Cardiac atrium fibroblast (primary cell): ENCODE measurements around the gene LTA. TPM values are rescaled to one million over a fixed set of nuclear protein-coding genes. Genes with fewer than 3 reads are reported as not detected.

Experiments used
- total RNA-seq: library from RNA; depleted of rRNA; stranded (reverse); fragments of >200 nt; gene quantifications from 2 replicates; pipeline ENCODE4 v1.2.3, GENCODE V29; 2015

Gene LTA, protein sequence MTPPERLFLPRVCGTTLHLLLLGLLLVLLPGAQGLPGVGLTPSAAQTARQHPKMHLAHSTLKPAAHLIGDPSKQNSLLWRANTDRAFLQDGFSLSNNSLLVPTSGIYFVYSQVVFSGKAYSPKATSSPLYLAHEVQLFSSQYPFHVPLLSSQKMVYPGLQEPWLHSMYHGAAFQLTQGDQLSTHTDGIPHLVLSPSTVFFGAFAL
- total RNA-seq: not detected in 2 replicates

DNA sequence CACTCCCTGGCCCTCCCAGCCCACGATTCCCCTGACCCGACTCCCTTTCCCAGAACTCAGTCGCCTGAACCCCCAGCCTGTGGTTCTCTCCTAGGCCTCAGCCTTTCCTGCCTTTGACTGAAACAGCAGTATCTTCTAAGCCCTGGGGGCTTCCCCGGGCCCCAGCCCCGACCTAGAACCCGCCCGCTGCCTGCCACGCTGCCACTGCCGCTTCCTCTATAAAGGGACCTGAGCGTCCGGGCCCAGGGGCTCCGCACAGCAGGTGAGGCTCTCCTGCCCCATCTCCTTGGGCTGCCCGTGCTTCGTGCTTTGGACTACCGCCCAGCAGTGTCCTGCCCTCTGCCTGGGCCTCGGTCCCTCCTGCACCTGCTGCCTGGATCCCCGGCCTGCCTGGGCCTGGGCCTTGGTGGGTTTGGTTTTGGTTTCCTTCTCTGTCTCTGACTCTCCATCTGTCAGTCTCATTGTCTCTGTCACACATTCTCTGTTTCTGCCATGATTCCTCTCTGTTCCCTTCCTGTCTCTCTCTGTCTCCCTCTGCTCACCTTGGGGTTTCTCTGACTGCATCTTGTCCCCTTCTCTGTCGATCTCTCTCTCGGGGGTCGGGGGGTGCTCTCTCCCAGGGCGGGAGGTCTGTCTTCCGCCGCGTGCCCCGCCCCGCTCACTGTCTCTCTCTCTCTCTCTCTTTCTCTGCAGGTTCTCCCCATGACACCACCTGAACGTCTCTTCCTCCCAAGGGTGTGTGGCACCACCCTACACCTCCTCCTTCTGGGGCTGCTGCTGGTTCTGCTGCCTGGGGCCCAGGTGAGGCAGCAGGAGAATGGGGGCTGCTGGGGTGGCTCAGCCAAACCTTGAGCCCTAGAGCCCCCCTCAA, at the start of gene LTA:
Gene LTA (plus strand): TSS at position 249 of the 871 bp plus-strand sequence. CDS start 454 bp downstream, at position 703.

DNA sequence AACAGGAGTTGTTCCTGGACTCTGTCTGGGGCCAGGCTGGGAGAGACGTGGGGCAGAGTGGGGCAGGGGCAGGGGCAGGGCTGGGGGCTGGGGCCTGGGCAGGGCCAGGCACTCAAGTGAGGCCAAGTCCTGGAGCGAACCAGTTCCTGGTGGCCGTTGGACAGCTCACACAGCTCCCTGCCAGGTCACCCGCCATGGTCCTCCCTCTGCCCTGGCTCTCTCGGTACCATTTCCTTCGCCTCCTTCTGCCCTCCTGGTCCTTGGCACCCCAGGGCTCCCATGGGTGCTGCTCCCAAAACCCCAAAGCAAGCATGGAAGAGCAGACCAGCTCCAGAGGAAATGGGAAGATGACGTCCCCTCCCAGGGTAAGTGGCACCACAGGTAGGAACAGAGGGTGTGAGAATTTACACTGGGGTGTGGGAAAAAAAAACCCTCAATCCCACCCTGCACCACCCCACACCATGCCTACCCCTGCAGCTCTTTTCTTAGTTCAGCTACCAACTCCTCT, 43.2 kb upstream of the LTA start, which contains the start of gene MCCD1:
Gene MCCD1 (plus strand): TSS at position 142 of the 508 bp plus-strand sequence. CDS start 53 bp downstream, at position 195.

DNA sequence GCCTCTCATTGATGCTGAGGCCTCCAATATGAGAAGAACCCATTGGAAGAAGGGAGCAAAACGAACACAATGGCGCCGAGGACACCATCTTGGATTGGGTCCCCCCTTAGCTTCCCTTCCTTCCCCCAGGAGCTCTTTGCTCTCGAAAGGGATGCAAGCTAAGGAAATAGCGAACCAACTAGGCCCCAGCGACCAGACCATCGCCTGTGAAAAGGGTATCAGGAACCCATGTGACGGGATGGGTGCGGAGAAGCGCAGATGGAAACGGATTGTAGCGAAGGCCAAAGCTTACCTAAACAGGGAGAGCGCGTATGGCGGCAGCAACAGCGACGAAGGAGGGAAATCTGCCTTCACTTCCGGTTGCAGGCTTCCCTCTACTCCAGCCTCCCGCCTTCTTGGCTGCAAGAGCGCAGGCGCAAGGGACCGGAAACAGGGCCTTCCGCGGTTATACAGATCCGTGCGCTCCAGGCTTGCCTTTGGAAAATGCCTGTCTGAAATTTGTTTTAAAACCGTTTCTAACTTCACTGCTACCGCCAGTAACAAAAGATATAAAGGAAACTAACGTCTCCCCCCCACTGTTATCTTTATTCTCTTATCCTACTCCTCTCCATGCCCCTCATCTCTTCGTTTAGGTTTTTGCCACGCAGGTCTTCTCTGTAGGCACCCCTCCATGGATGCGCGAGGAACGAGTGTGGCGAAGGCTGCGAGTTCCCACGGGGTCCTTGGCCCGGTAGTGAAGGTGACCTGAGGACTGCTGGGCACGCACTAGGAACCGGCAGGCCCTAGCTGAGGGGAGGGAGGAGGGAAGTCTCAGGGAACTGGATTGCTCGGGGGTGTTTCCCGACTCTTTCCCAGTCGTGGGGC, 30.2 kb upstream of the LTA start, which contains the start of gene DDX39B:
Gene DDX39B (minus strand): TSS at position 346 of the 864 bp plus-strand sequence. CDS start 1,471 bp downstream, outside the sequence.

DNA sequence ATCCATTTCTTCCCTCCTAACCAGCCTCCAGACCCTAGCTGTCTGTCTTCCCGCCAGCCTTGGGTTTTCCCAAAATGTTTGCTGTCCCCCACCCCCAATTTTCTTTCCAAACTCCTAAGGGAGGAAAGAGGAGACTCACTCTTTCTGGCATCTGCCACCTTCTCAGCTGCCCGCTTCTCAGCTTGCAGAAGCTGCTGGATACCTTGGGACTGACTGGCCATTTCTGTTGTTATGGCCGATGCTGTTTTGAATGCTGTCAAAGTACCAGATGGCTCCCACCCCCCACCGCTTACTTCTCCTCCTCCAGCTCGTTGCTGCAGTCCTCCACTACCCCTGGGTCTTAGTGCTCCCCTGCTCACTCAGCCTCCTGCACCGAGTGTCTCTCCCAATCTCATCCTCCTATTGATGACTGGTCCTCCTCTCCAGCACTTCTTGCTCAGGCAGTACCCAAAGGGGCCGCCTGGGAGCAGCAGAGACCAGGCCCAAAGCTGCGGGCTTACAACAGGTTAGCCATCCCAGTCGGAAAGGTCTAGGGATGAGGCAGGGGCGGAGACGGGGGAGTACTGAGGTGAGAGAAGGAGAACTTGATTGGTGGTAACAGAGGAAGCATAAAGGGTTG, 25.6 kb upstream of the LTA start, which contains the start of gene ATP6V1G2:
Gene ATP6V1G2 (minus strand): TSS at position 270 of the 619 bp plus-strand sequence. CDS start 49 bp downstream, at position 221.

DNA sequence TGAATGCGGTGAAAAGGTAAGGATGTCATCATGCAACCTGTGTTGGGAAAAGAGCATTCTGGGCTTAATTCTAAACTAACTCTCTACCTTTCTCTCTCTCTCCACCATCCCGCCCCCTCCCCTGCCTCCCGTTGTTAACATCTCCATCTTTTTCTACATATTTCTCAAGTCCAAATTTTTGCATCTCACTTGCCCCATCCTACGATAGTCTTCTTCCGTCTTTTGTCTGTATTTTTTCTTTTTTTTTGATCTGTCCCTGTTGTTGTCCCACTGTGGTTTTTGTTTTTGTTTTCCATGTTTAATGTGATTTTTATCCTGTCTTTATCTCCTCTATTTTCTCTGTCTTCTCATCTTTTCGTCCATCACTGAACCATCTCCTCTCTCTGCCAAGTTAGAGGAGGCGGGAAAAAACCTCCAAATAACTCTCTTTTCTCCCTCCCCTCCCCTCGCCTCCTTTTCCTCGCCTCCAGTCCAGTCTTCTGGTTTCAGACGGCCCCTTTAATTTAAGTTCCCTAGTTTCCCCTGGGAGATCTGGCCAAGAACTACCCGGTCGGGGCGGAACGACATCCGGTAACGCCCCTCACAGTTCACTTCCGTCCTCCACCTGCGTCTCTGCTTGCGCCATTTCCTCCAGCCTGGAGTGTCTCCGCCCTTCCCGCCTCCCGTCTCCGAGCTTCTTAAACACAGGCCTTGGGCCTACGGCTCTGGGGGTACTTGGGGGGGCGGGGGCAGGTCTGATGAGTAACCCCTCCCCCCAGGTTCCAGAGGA, 24.9 kb upstream of the LTA start, which contains the start of gene NFKBIL1:
Gene NFKBIL1 (plus strand): TSS at position 651 of the 769 bp plus-strand sequence. CDS start 87 bp downstream, at position 738.

DNA sequence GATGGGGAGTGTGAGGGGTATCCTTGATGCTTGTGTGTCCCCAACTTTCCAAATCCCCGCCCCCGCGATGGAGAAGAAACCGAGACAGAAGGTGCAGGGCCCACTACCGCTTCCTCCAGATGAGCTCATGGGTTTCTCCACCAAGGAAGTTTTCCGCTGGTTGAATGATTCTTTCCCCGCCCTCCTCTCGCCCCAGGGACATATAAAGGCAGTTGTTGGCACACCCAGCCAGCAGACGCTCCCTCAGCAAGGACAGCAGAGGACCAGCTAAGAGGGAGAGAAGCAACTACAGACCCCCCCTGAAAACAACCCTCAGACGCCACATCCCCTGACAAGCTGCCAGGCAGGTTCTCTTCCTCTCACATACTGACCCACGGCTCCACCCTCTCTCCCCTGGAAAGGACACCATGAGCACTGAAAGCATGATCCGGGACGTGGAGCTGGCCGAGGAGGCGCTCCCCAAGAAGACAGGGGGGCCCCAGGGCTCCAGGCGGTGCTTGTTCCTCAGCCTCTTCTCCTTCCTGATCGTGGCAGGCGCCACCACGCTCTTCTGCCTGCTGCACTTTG, 3.3 kb downstream of the LTA start, which contains the start of gene TNF:
Gene TNF (plus strand): TSS at position 231 of the 567 bp plus-strand sequence. CDS start 177 bp downstream, at position 408.

DNA sequence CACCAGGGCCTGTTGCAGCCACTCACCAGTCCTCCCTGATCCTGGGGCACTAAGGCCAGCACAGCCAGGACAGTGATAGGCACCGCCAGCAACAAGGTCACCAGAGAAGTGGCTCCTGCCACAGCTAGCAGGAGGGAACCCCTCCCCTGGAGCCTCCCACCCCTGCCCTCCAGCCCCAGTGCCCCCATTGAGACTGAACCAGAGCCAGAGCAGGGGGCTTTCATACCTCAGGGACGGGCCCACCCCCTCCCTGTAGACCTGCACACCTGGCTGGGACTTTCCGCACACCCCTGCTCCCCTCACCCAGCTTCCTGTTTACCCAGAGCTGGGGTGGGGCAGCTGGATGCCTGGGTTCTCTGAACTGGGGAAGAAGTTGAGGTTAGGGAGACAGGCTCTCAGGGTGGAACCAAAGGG, 10.1 kb downstream of the LTA start, which contains the start of gene LTB:
Gene LTB (minus strand): TSS at position 195 of the 414 bp plus-strand sequence. CDS start 7 bp downstream, at position 188.

DNA sequence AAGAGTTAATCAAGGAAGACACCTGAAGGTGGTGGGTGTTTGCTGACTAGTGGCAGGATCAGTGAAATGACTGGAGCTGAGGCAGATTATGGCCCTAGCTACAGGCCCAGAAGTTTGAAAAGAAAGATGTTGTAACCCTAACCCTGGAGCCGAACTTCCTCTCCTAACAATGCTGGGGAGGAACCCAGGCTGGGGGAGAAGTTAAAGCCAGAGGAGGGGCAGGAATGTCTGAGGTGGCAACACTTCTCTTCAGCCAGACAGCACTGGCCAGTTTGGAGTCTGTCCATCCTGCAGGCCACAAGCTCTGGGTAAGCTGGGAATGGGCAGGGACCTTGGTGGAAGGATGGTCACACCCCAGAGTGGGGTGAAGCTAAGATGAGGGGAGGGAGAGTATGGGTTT, 13.9 kb downstream of the LTA start, which contains the start of gene LST1:
Gene LST1 (plus strand): TSS at position 270 of the 400 bp plus-strand sequence. CDS start 1,023 bp downstream, outside the sequence.

DNA sequence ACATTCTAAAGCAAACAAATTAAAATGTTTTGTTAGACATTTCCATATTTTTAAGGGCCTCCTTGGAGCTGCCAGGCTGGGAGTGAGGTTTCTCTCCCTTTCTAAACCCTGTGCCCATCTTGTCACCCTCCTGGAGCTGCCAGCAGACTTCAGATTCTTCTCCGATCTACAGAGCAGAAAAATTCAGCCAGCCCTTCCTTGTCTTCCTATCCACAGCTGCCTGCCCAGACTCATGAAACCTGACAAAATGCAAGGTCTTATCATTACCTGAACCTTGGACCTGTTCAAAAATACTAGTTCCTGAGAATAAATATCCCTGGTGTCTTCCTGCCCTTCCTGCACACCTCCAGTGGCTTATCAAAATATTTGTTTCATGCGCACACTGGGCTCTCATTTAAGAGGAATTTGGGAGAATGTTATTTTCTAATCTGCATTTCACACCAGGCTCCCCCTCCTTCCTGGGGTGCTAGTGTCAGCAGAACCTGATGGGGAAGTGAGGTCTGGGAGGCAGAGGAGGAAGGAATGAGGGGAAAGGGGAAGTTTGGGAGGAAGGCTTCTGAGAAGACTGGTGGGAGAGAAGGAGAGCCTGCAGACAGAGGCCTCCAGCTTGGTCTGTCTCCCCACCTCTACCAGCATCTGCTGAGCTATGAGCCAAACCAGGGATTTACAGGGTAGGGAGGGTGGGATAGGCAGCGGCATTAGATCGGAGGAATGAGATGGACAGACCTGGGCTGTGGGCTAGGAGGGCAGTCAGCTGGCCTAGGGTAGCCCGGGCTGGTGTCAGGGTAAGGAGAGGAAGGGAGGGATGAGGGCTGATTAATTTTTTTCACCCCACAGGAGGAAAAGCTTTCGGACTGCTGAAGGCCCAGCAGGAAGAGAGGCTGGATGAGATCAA, 42.8 kb downstream of the LTA start, which contains the start of gene AIF1:
Gene AIF1 (plus strand): TSS at position 551 of the 895 bp plus-strand sequence. CDS start 96 bp downstream, at position 647.

DNA sequence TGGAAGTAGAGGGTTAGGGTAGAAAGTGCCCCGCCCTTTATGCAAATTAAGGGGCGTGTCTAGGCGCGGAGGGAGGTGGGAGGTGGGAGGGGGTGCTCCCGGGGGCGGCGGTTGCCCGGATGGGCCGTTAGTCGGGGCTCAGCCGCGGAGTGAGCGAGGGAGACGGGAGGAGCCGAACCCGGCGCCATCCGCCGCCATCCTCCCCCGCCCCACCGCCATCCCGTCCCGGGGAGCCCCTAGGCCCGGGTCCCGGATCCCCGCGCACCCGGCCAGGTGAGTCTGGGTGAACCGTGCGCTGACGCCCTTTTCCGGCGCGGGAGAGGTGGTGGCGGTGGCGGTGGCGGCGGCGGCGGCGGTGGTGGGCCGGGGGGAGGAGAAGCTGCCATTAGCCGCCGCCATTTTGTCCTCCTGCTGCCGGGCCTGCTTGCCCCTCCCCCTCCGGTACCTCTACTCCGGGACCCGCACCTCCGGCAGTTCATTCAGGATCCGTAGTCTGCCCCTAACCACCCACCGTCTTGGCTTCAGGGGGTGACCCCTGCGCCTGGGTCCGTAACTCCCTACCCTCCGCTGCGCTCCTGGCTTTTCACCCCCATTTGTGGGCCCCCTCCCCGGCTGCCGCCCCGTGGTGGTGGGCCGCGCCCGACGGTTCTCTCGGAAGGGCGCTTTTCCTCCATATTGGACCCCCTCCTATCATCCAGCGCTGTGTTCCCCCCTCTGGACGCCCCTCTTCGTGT, 48.7 kb downstream of the LTA start, which contains the start of gene PRRC2A:
Gene PRRC2A (plus strand): TSS at position 130 of the 734 bp plus-strand sequence. CDS start 2,075 bp downstream, outside the sequence.

Other genes starting within 250 kb of the LTA start
- gene HLA-B, start 215.1 kb upstream of the LTA start, total RNA-seq: 105 and 210 TPM in 2 replicates
- 39.0 and 58.8 TPM in 2 replicates for gene MICA, start 168.7 kb upstream of the LTA start, total RNA-seq
- 7.2 and 7.9 TPM in 2 replicates for gene MICB, start 74.1 kb upstream of the LTA start, total RNA-seq
- not detected in 2 replicates for gene MCCD1, start 43.3 kb upstream of the LTA start, total RNA-seq
- 272 and 278 TPM in 2 replicates for gene DDX39B, start 30.3 kb upstream of the LTA start, total RNA-seq
- 1.3 TPM in 2 replicates for gene ATP6V1G2, start 25.7 kb upstream of the LTA start, total RNA-seq
- 16.5 and 24.9 TPM in 2 replicates for gene NFKBIL1, start 24.7 kb upstream of the LTA start, total RNA-seq
- 0.16 and 0.54 TPM in 2 replicates for gene TNF, start 3.3 kb downstream of the LTA start, total RNA-seq
- gene LTB, start 10.1 kb downstream of the LTA start, total RNA-seq: not detected in 2 replicates
- 1.8 TPM in 1 of 2 replicates, not detected in the other for gene LST1, start 14.0 kb downstream of the LTA start, total RNA-seq
- gene NCR3, start 20.7 kb downstream of the LTA start, total RNA-seq: not detected in 2 replicates
- not detected in 2 replicates for gene AIF1, start 42.9 kb downstream of the LTA start, total RNA-seq
- gene PRRC2A, start 48.4 kb downstream of the LTA start, total RNA-seq: 59.4 and 74.7 TPM in 2 replicates
- 200 and 228 TPM in 2 replicates for gene BAG6, start 80.4 kb downstream of the LTA start, total RNA-seq
- gene APOM, start 83.6 kb downstream of the LTA start, total RNA-seq: 7.6 TPM in 1 of 2 replicates, not detected in the other
- 15.3 and 19.9 TPM in 2 replicates for gene C6orf47, start 88.5 kb downstream of the LTA start, total RNA-seq
- gene GPANK1, start 92.7 kb downstream of the LTA start, total RNA-seq: 23.2 and 28.5 TPM in 2 replicates
- 218 and 219 TPM in 2 replicates for gene CSNK2B, start 93.8 kb downstream of the LTA start, total RNA-seq
- gene LY6G5B, start 97.7 kb downstream of the LTA start, total RNA-seq: 1.1 and 1.5 TPM in 2 replicates
- not detected in 2 replicates for gene LY6G5C, start 108.8 kb downstream of the LTA start, total RNA-seq
- 28.3 and 28.8 TPM in 2 replicates for gene ABHD16A, start 131.0 kb downstream of the LTA start, total RNA-seq
- gene LY6G6F, start 134.6 kb downstream of the LTA start, total RNA-seq: not detected in 2 replicates
- gene LY6G6D, start 143.1 kb downstream of the LTA start, total RNA-seq: not detected in 2 replicates
- gene LY6G6C, start 149.5 kb downstream of the LTA start, total RNA-seq: not detected in 2 replicates
- gene MPIG6B, start 151.1 kb downstream of the LTA start, total RNA-seq: not detected in 2 replicates
- 32.1 and 53.8 TPM in 2 replicates for gene DDAH2, start 157.0 kb downstream of the LTA start, total RNA-seq
- 478 and 525 TPM in 2 replicates for gene CLIC1, start 164.2 kb downstream of the LTA start, total RNA-seq
- 2.1 and 4.3 TPM in 2 replicates for gene MSH5, start 167.7 kb downstream of the LTA start, total RNA-seq
- 0.54 TPM in 1 of 2 replicates, not detected in the other for gene SAPCD1, start 190.4 kb downstream of the LTA start, total RNA-seq
- under 0.01 TPM in 1 of 2 replicates, not detected in the other for gene VWA7, start 205.0 kb downstream of the LTA start, total RNA-seq
- 40.1 and 59.8 TPM in 2 replicates for gene VARS1, start 223.5 kb downstream of the LTA start, total RNA-seq
- 20.9 and 37.3 TPM in 2 replicates for gene LSM2, start 234.7 kb downstream of the LTA start, total RNA-seq
- 0.49 TPM in 1 of 2 replicates, not detected in the other for gene HSPA1L, start 243.0 kb downstream of the LTA start, total RNA-seq
- 59.8 and 77.6 TPM in 2 replicates for gene HSPA1A, start 243.3 kb downstream of the LTA start, total RNA-seq